Upper lobe of left lung (tissue), 6 donors: ENCODE measurements around the gene LRP1B. TPM values are rescaled to one million over a fixed set of nuclear protein-coding genes. Genes with fewer than 3 reads are reported as not detected.

ENCODE experiments used
- ATAC-seq, 2 donors: fragments of 200-7000 bp; cut with Tn5 transposase; one replicate each; pipeline ENCODE4 v1.9.1; 2022; ENCODE audit warnings: mild to moderate bottlenecking in 2 of 2, moderate library complexity in 2 of 2; ENCODE audit not compliant: low FRiP score in 2 of 2
- DNase-seq, 2 donors: peaks; one replicate each; pipeline ENCODE4 v3.0.0-alpha.2; 2019 to 2020
- H3K27ac ChIP-seq, 4 donors: fragments of 200-600 bp; sonication (generic); one replicate each; pipeline ENCODE4 v1.5.1; 2016 to 2019
- H3K27me3 ChIP-seq, 4 donors: fragments of 200-600 bp; sonication (generic); one replicate each; pipeline ENCODE4 v1.5.1; 2017 to 2019
- H3K36me3 ChIP-seq, 4 donors: fragments of 200-600 bp; sonication (generic); one replicate each; pipeline ENCODE4 v1.5.1; 2016 to 2019
- H3K4me1 ChIP-seq, 4 donors: fragments of 200-600 bp; sonication (generic); one replicate each; pipeline ENCODE4 v1.5.1; 2018 to 2019
- H3K4me3 ChIP-seq, 4 donors: fragments of 200-600 bp; sonication (generic); one replicate each; pipeline ENCODE4 v1.5.1; 2017 to 2019; ENCODE audit warnings: mild to moderate bottlenecking in 2 of 4, moderate library complexity in 1 of 4
- H3K9me3 ChIP-seq, 4 donors: fragments of 200-600 bp; sonication (generic); one replicate each; pipeline ENCODE4 v1.5.1; 2018 to 2019
- CTCF ChIP-seq, 6 experiments: fragments of 450-650 bp in 4 of 6; fragments of 200-600 bp in 2 of 6; sonication (generic) in 2 of 6; IDR thresholded peaks; one replicate each; pipeline ENCODE4 v1.5.1; 2016 to 2019; ENCODE audit warnings: antibody characterized with exemption in 6 of 6
- EP300 ChIP-seq, 4 donors: sonication (generic); formaldehyde crosslinking; IDR thresholded peaks; one replicate each; pipeline ENCODE4 v1.5.1; 2017; ENCODE audit warnings: antibody characterized with exemption in 4 of 4, control low read depth in 2 of 4
- POLR2A ChIP-seq, 4 donors: fragments of 450-650 bp; IDR thresholded peaks; one replicate each; pipeline ENCODE4 v1.5.1; 2016 to 2017; ENCODE audit warnings: antibody characterized with exemption in 4 of 4, mild to moderate bottlenecking in 2 of 4
- POLR2AphosphoS5 ChIP-seq, 2 donors: sonication (generic); formaldehyde crosslinking; IDR thresholded peaks; one replicate each; pipeline ENCODE4 v1.5.1; 2017; ENCODE audit warnings: antibody characterized with exemption in 2 of 2
- WGBS, 2 donors: methylation state at CpG; one replicate each; pipeline ENCODE4 v1.1.5; 2017 to 2018; 5-methylcytosine and 5-hydroxymethylcytosine counted together
- total RNA-seq, 6 donors: library from RNA; depleted of rRNA in 4 of 6; stranded (reverse); fragments of >200 nt in 4 of 6; gene quantifications; one replicate each; pipeline versions ENCODE4 v1.1.0 to v1.2.1, GENCODE V29; 2016 to 2021
- donor health status: DM: no; HTN: no; CAD: no; lungs with moderate emphysema.
- donor health status: DM: no; HTN: yes; CAD: no; lungs with severe emphysema.

The LRP1B gene
- total RNA-seq, 6 donors from 2014 or later, result under 0.01 to 0.46 (median 0.11) TPM

GRCh38 chr2:141142025-141142424 is 988.8 kb downstream of the LRP1B start:
- TF ChIP-seq CTCF (IDR thresholded peaks at IDR 0.05) (no peak), POLR2A (IDR thresholded peaks at IDR 0.05) (no peak), POLR2AphosphoS5 (IDR thresholded peaks at IDR 0.05) (no peak), EP300 (IDR thresholded peaks at IDR 0.05) (no peak)
- Histone ChIP-seq H3K4me3 (no peak overlapping the region), H3K36me3 (no peaks in the 10 kb centered on the region), H3K27me3 (no peaks in the 10 kb centered on the region), H3K9me3 (no peaks in the 10 kb centered on the region), H3K4me1 (no peaks in the 10 kb centered on the region), H3K27ac (no peak overlapping the region)
- no peak for ATAC-seq
- WGBS, 2 donors, result 81 to 95% methylated on average over 3 of the region's 3 CpGs
- DNase-seq, result no peak

GRCh38 chr2:141137122-141137693 is 993.6 kb downstream of the LRP1B start:
- no peak for DNase-seq
- Histone ChIP-seq H3K4me1 (no peaks in the 10 kb centered on the region), H3K9me3 (no peaks in the 10 kb centered on the region), H3K36me3 (no peaks in the 10 kb centered on the region), H3K27ac (no peak overlapping the region), H3K27me3 (no peaks in the 10 kb centered on the region), H3K4me3 (no peak overlapping the region)
- 52 to 55% methylated on average over 4 of the region's 4 CpGs for WGBS, 2 donors
- no peak for ATAC-seq
- TF ChIP-seq EP300 (IDR thresholded peaks at IDR 0.05) (no peak), POLR2AphosphoS5 (IDR thresholded peaks at IDR 0.05) (no peak), CTCF (IDR thresholded peaks at IDR 0.05) (no peak), POLR2A (IDR thresholded peaks at IDR 0.05) (no peak)

GRCh38 chr2:141133883-141134282 is 996.9 kb downstream of the LRP1B start:
- Histone ChIP-seq H3K27ac (no peak overlapping the region), H3K9me3 (no peaks in the 10 kb centered on the region), H3K36me3 (no peaks in the 10 kb centered on the region), H3K27me3 (no peaks in the 10 kb centered on the region), H3K4me3 (no peak overlapping the region), H3K4me1 (no peaks in the 10 kb centered on the region)
- WGBS, 2 donors, result 85 to 86% methylated on average over 4 of the region's 4 CpGs
- no peak for DNase-seq
- ATAC-seq, result no peak
- TF ChIP-seq POLR2A (IDR thresholded peaks at IDR 0.05), result no peak
- no peak for TF ChIP-seq CTCF (IDR thresholded peaks at IDR 0.05)
- no peak for TF ChIP-seq POLR2AphosphoS5 (IDR thresholded peaks at IDR 0.05)
- no peak for TF ChIP-seq EP300 (IDR thresholded peaks at IDR 0.05)

GRCh38 chr2:141125432-141125831 is 1005.4 kb downstream of the LRP1B start:
- Histone ChIP-seq H3K9me3 (no peaks in the 10 kb centered on the region), H3K36me3 (no peaks in the 10 kb centered on the region), H3K4me1 (no peaks in the 10 kb centered on the region), H3K27me3 (no peaks in the 10 kb centered on the region), H3K27ac (no peak overlapping the region), H3K4me3 (no peak overlapping the region)
- ATAC-seq (no peak), DNase-seq (no peak)
- WGBS, 2 donors, result 64 to 70% methylated on average over 2 of the region's 2 CpGs
- TF ChIP-seq POLR2A (IDR thresholded peaks at IDR 0.05) (no peak), EP300 (IDR thresholded peaks at IDR 0.05) (no peak), CTCF (IDR thresholded peaks at IDR 0.05) (no peak), POLR2AphosphoS5 (IDR thresholded peaks at IDR 0.05) (no peak)

- H3K27me3 ChIP-seq, result no peaks in the 10 kb centered on the region
- no peak for ATAC-seq
- DNase-seq, result no peak
- no peaks in the 10 kb centered on the region for H3K4me1 ChIP-seq
- no peak overlapping the region for H3K4me3 ChIP-seq
- H3K9me3 ChIP-seq, result no peaks in the 10 kb centered on the region
- 80% methylated on average over 4 of the region's 4 CpGs for WGBS, 2 donors
- no peak overlapping the region for H3K27ac ChIP-seq
- H3K36me3 ChIP-seq, result no peaks in the 10 kb centered on the region
- TF ChIP-seq CTCF (IDR thresholded peaks at IDR 0.05) (no peak), EP300 (IDR thresholded peaks at IDR 0.05) (no peak), POLR2A (IDR thresholded peaks at IDR 0.05) (no peak), POLR2AphosphoS5 (IDR thresholded peaks at IDR 0.05) (no peak)
Observed at GRCh38 chr2:141118836-141119235, 1012.0 kb downstream of the LRP1B start.
